DND-41 (cell line): ENCODE results near the gene NCOR1.

Experiments
- EZH2 ChIP-seq: IDR thresholded peaks from 3 replicates; pipeline ENCODE4 v1.6.1; 2012; ENCODE audit warnings: borderline replicate concordance, low read depth, mild to moderate bottlenecking, moderate library complexity, low read length, inconsistent platforms; ENCODE audit not compliant: severe bottlenecking
- TF ChIP-seq, protein P1 (sequence below): IDR thresholded peaks from 2 replicates; pipeline ENCODE4 v1.5.1; 2012; ENCODE audit warnings: borderline replicate concordance, low read length, moderate library complexity, mild to moderate bottlenecking; ENCODE audit not compliant: poor library complexity, severe bottlenecking; ENCODE audit errors: extremely low read depth

DNA sequence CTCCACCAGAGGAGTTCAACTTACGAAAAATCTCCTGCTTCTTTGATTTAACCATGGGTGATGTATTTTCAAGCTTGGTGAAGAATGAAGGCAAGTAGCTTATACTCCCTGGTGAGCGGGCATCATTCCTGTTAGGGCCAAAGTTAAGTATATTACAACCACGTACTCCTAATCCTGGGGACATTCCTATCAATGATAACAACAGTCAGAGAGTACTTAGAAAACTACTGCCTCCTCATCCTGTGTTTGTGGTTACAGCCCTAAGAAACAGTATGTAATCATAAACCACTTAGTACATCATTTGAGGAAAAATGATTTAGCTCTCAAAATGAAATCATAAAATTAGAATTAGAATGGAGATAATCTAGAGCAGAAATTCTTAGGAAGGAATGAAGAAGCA is 168.4 kb downstream of the NCOR1 start:
- TF ChIP-seq, protein P1, sequence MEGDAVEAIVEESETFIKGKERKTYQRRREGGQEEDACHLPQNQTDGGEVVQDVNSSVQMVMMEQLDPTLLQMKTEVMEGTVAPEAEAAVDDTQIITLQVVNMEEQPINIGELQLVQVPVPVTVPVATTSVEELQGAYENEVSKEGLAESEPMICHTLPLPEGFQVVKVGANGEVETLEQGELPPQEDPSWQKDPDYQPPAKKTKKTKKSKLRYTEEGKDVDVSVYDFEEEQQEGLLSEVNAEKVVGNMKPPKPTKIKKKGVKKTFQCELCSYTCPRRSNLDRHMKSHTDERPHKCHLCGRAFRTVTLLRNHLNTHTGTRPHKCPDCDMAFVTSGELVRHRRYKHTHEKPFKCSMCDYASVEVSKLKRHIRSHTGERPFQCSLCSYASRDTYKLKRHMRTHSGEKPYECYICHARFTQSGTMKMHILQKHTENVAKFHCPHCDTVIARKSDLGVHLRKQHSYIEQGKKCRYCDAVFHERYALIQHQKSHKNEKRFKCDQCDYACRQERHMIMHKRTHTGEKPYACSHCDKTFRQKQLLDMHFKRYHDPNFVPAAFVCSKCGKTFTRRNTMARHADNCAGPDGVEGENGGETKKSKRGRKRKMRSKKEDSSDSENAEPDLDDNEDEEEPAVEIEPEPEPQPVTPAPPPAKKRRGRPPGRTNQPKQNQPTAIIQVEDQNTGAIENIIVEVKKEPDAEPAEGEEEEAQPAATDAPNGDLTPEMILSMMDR: no peak
- TF ChIP-seq EZH2: no peak
